SJSA1 (cell line): ENCODE data around the gene PDGFC. TPM values are rescaled to one million over a fixed set of nuclear protein-coding genes. Genes with fewer than 3 reads are reported as not detected.

Experiments
- DNase-seq, 2 experiments: peaks; one replicate each; pipeline ENCODE4 v3.0.0-alpha.2; 2015 to 2020; ENCODE audit warnings: low spot score in 2 of 2, low read depth in 1 of 2
- H3K27ac ChIP-seq: fragments of 250-450 bp; sonication (Bioruptor Pico); 2 replicates; pipeline ENCODE4 v1.5.1; 2020; ENCODE audit warnings: mild to moderate bottlenecking, moderate library complexity
- H3K27me3 ChIP-seq: fragments of 250-450 bp; sonication (Bioruptor Pico); replicated peaks from 2 replicates; pipeline ENCODE4 v1.5.1; 2020; ENCODE audit warnings: mild to moderate bottlenecking, moderate library complexity
- H3K36me3 ChIP-seq: fragments of 250-450 bp; sonication (Bioruptor Pico); 2 replicates; pipeline ENCODE4 v1.5.1; 2020; ENCODE audit warnings: mild to moderate bottlenecking
- H3K4me1 ChIP-seq: fragments of 250-450 bp; sonication (Bioruptor Pico); replicated peaks from 2 replicates; pipeline ENCODE4 v1.6.1; 2021; ENCODE audit warnings: mild to moderate bottlenecking
- H3K4me3 ChIP-seq: fragments of 250-450 bp; sonication (Bioruptor Pico); 2 replicates; pipeline ENCODE4 v1.5.1; 2020; ENCODE audit warnings: mild to moderate bottlenecking
- H3K9me3 ChIP-seq: fragments of 250-450 bp; sonication (Bioruptor Pico); replicated peaks from 2 replicates; pipeline ENCODE4 v1.5.1; 2020; ENCODE audit warnings: mild to moderate bottlenecking
- total RNA-seq: library from RNA; depleted of rRNA; stranded (reverse); fragments of >200 nt; shearing (Covaris generic); gene quantifications from 2 replicates; pipeline ENCODE4 v1.2.3, GENCODE V29; 2014

PDGFC gene
- total RNA-seq, 1 experiment from 2014 or later = 63.0 TPM

- no peak for DNase-seq
- Histone ChIP-seq H3K9me3 (no peaks in the 10 kb centered on the region), H3K4me1 (peaks cover 36% of the 10 kb centered on the region), H3K27ac (no peak overlapping the region), H3K27me3 (no peaks in the 10 kb centered on the region), H3K36me3 (peaks cover 4% of the 10 kb centered on the region; the same call in 1 of the 2 replicates), H3K4me3 (peak overlapping the region; percentile 70)
These were observed 2.5 kb downstream of the PDGFC start for GRCh38 chr4:156969101-156969500.

- peaks cover 30% of the 10 kb centered on the region for H3K4me1 ChIP-seq
- no peak overlapping the region for H3K27ac ChIP-seq
- H3K36me3 ChIP-seq = peaks cover 4% of the 10 kb centered on the region; the same call in 1 of the 2 replicates
- peak overlapping the region; percentile 70; the same call in 1 of the 2 replicates for H3K4me3 ChIP-seq
- H3K9me3 ChIP-seq = no peaks in the 10 kb centered on the region
- no peaks in the 10 kb centered on the region for H3K27me3 ChIP-seq
- DNase-seq = peak; percentile 67 to 75
These were observed 3.1 kb downstream of the PDGFC start for GRCh38 chr4:156968479-156968984.

DNA sequence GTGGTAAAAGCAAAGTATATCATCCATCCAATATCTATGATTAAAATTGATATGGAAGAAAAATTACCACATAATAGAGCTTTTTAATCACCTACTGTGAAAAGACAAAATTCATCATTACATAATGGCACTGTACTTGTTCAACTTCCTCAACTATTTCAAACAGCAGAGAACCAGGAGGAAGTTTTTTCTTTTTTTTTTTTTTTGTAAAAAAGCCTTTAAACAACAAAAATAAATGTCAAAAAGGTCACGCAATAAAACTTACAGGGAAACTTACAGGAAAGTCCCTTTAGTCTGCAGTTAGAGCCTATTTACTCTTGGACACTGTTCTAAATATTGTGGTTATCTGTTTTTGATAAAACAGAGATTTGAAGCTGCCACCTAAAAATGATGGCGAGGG is 4.8 kb downstream of the PDGFC start:
- Histone ChIP-seq H3K4me1 (peaks cover 28% of the 10 kb centered on the region), H3K9me3 (no peaks in the 10 kb centered on the region), H3K27ac (no peak overlapping the region), H3K36me3 (peaks cover 4% of the 10 kb centered on the region; the same call in 1 of the 2 replicates), H3K4me3 (no peak overlapping the region), H3K27me3 (no peaks in the 10 kb centered on the region)
- no peak for DNase-seq

- Histone ChIP-seq H3K4me1 (peaks cover 48% of the 10 kb centered on the region), H3K27me3 (no peaks in the 10 kb centered on the region), H3K4me3 (no peak overlapping the region), H3K27ac (no peak overlapping the region), H3K9me3 (no peaks in the 10 kb centered on the region), H3K36me3 (peaks cover 4% of the 10 kb centered on the region; the same call in 1 of the 2 replicates)
- DNase-seq = no peak
These were observed 8.2 kb downstream of the PDGFC start for GRCh38 chr4:156963419-156963818.

GRCh38 chr4:156962528-156962974 is 9.0 kb downstream of the PDGFC start:
- Histone ChIP-seq H3K4me3 (no peak overlapping the region), H3K9me3 (no peaks in the 10 kb centered on the region), H3K4me1 (peaks cover 51% of the 10 kb centered on the region), H3K36me3 (peaks cover 4% of the 10 kb centered on the region; the same call in 1 of the 2 replicates), H3K27me3 (no peaks in the 10 kb centered on the region), H3K27ac (no peak overlapping the region)
- DNase-seq = peak in 1 of 2 experiments; percentile 33

DNA sequence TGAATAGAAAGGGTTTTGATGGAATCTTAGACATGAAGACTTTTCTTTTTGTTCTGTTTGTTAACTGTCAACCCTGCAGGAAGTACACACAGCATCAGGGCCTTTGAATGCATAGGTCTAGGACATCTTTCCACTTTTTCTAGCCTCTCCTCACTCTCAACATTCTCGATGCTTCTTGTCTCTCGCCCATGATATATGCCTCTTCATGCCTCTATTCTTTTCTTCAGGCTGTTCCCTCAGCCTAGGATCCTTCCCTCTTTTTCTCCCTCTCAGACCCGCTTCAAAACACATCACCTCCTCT is 9.6 kb downstream of the PDGFC start:
- DNase-seq = no peak
- Histone ChIP-seq H3K27me3 (no peaks in the 10 kb centered on the region), H3K27ac (no peak overlapping the region), H3K4me1 (peaks cover 55% of the 10 kb centered on the region), H3K36me3 (no peaks in the 10 kb centered on the region; the same call in 1 of the 2 replicates), H3K4me3 (no peak overlapping the region), H3K9me3 (no peaks in the 10 kb centered on the region)

DNA sequence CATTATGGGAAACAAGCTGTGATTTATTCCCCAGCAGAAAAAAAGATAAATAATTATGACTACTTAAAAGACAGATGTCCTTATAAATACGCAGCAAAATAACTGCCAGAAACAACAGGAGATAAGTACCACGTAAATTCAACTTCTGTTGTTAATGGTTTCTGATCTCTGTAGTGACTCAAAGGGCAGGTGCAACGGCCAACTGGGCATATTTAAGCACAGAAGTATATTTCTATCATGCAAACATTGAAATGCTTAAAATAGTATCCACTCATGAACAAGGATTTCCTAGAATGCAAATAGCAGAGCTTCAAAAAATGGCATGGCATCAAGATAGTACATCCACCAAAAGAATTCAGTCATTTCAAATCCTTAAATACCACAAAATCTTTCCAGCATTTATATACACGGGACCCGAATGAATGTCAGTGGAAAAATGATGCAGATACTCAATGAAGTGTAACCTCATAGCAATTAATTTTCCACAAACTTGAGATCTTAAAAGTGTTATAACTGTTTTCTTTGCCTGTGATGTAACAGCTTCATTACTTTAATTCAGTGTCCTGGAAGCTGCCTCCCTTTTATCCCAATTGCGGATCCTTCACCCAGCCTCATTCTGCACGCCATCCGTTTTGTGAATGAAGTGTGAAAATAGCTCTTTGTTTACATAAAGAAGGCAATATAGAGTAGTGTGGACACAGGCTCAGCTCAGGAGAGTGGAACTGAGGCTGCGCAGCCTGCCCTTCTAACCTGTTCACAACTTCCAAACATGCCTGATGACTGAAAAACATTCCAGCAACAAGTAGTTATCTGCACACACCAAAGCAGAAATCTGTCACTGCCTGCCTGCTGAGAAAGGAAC is 10.2 kb downstream of the PDGFC start:
- Histone ChIP-seq H3K9me3 (no peaks in the 10 kb centered on the region), H3K4me1 (peaks cover 55% of the 10 kb centered on the region), H3K36me3 (no peaks in the 10 kb centered on the region; the same call in 1 of the 2 replicates), H3K4me3 (no peak overlapping the region), H3K27me3 (no peaks in the 10 kb centered on the region), H3K27ac (no peak overlapping the region)
- no peak for DNase-seq

DNA sequence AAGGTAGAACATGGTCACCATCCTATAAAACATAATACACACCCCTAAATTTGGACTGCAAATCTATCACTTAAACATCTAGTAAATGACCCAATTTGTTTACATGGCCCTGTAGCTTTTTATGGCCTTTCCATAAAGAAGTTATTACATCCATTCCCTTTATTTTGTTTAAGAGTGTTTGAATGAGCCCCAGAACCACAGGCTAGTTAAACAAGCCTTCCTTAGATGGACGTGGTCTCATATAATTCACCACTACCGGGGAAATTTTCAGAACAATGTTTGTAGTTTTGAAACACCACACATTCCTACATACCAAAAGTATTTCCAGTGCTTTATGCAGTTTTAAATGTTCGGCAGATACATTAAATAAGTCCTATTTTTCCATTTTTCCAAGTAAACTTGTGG is 12.3 kb downstream of the PDGFC start:
- peak overlapping the region; percentile 60 for H3K27ac ChIP-seq
- peak in 1 of 2 experiments; percentile 68 for DNase-seq
- no peak overlapping the region for H3K4me3 ChIP-seq
- H3K4me1 ChIP-seq = peaks cover 55% of the 10 kb centered on the region
- no peaks in the 10 kb centered on the region for H3K9me3 ChIP-seq
- H3K36me3 ChIP-seq = no peaks in the 10 kb centered on the region; the same call in 1 of the 2 replicates
- H3K27me3 ChIP-seq = no peaks in the 10 kb centered on the region

DNA sequence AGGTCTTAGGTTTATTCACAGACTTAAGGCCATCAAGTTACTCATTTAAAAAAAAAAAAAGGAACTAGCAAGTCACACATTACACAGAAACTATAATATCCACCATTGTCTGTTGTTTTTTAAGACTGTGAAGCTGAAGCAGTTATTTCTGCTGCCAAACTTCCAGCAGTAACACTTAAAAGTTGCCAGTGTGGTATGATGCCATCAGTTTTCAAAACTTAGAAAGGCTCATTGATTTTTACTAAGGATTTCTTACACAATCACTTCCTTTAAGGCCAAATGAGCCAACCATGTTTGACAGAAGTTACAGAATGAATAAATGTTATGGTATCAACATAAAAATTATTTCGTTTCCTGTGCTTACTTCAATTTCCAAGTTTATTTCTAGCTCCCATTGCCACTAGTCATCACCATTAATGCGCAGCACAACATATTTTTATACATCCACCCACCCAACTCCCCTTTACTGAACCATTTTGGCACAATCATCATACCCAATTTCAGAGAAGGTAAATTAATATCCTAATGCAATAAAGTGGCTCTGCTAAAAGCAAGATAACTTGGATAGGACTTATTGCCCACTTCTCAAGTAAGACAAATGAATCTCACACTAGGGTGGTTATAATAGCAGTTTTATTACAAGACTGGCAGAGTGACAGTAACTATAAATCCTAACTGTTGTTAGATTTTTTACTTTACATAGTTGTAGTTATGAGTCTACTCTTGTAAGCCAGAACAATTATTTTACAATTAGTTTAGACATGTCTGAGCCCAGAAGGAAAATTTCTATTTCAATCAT is 13.1 kb downstream of the PDGFC start:
- Histone ChIP-seq H3K27ac (no peak overlapping the region), H3K4me1 (peaks cover 55% of the 10 kb centered on the region), H3K36me3 (no peaks in the 10 kb centered on the region; the same call in 1 of the 2 replicates), H3K4me3 (no peak overlapping the region), H3K9me3 (no peaks in the 10 kb centered on the region), H3K27me3 (no peaks in the 10 kb centered on the region)
- no peak for DNase-seq

GRCh38 chr4:156957556-156957955 is 14.0 kb downstream of the PDGFC start:
- Histone ChIP-seq H3K4me3 (no peak overlapping the region), H3K36me3 (no peaks in the 10 kb centered on the region; the same call in 1 of the 2 replicates), H3K27ac (no peak overlapping the region)

DNA sequence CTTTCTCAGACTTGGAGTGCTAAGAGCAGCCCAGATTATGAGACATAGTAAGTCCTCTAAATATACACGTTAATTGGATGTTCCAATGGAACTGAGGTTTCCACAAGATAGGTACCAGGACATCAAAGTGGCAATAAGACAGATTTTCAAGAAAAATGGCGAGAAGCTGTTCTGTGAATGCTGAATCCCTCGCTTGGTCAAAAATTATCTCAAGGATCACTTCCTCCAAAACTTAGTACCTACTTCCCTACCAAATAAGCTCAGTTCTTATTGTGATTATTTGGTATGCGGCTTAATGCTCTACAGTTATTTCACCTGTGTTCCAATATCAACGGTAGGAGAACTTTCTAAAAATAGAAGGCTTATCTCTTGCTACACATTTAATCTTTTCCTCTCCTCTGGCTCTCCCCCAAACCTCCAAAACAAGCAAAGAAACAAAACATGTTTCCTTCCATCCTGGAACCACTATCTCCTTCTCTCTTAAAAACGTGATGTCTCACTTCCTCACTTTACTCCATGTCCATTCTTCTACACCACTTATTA is 14.7 kb downstream of the PDGFC start:
- Histone ChIP-seq H3K36me3 (no peaks in the 10 kb centered on the region; the same call in 1 of the 2 replicates), H3K4me1 (peaks cover 55% of the 10 kb centered on the region), H3K27me3 (no peaks in the 10 kb centered on the region), H3K9me3 (no peaks in the 10 kb centered on the region), H3K4me3 (no peak overlapping the region), H3K27ac (no peak overlapping the region)
- DNase-seq = no peak

More at GRCh38 chr4:156957556-156957955, 14.0 kb downstream of the PDGFC start:
- Histone ChIP-seq H3K27me3 (no peaks in the 10 kb centered on the region), H3K9me3 (no peaks in the 10 kb centered on the region), H3K4me1 (peaks cover 55% of the 10 kb centered on the region)
- DNase-seq = no peak

DNA sequence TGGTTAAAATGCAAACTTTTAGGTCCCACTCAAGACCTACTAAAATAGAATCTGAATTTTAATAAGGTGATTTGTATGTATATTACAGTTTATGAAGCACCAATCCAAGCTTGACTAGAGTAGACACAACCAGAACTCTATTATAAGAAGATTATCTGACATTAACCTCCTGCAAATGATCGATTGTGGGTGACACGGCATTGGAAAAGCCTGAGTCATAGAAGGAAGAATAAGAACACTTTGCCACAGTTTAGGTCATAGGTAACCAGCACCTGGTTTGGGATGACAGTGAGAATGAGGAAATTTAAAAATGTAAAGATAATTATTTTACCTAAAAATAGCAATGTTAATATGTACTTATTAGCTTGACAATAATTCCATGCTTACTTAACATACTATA is 15.2 kb downstream of the PDGFC start:
- peaks cover 55% of the 10 kb centered on the region for H3K4me1 ChIP-seq

DNA sequence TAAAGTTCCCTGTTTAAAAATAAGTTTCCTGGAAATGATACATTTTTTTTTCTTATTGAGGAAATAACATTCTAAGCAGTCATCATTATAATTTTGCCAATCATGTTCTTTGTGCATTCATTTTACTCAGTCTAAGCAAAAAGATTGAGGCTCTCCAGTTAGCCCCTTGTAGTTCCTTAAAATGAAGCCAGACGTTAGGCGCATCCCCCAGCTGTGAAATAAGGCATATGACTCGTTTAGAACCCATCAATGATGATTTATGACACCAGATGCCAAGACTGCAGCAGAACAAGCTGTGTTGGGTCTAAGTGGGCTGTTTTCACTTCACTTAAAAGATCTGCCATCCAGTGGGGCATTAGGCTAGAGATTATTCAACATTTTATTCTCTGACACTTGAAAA is 17.0 kb downstream of the PDGFC start:
- Histone ChIP-seq H3K27me3 (no peaks in the 10 kb centered on the region), H3K4me1 (peaks cover 57% of the 10 kb centered on the region), H3K36me3 (no peaks in the 10 kb centered on the region; the same call in 1 of the 2 replicates), H3K27ac (no peak overlapping the region), H3K4me3 (no peak overlapping the region), H3K9me3 (no peaks in the 10 kb centered on the region)
- no peak for DNase-seq

More for the DNA sequence above, 15.2 kb downstream of the PDGFC start:
- H3K36me3 ChIP-seq = no peaks in the 10 kb centered on the region; the same call in 1 of the 2 replicates
- no peaks in the 10 kb centered on the region for H3K27me3 ChIP-seq
- H3K4me3 ChIP-seq = no peak overlapping the region
- DNase-seq = no peak
- H3K9me3 ChIP-seq = no peaks in the 10 kb centered on the region
- H3K27ac ChIP-seq = no peak overlapping the region
